ENCODE results near the gene BRD4.

BRD4 gene

DNA sequence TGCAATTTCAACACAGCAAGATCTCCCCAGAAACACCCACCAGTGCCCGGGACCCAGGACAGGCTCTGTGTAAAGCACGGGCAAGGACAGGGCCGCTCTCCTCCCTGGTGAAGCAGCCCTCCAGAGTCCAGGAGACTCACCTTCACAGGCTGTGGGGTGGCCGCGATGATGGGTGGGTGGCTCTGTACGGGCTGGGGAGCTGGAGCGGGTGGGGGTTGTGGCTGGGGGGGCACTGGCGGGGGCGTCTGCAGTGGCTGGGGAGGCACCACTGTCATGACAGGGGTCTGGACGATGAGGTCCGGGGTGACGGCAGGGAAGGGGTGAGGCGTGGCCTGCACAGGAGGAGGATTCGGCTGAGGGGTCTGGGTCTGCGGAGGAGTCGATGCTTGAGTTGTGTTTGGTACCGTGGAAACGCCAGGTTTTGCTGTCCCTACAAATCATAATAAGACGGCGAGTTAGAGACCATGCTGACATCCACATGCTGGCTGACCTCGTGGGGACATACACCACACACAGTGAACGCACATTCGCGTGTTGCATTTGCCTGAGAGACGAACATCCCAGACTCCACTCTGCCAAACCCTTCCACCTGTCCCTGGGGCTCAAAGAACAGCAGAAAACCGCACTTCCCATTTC, 67.0 kb downstream of the BRD4 start:
- DNase-seq, result no peak

DNA sequence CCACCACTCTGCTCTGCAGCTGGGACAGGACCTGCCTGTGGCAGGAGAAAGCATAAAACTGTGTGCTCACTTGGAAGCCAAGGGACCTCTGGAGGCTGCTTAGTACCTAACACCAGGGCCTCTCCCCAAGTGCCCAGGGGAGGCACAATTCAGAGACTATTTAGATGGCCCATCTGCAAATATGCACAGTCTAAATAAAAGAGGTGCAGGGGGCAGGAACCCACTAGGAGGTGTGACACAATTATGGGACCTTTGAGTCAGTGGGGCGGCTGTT, 67.5 kb downstream of the BRD4 start:
- DNase-seq, result no peak

DNA sequence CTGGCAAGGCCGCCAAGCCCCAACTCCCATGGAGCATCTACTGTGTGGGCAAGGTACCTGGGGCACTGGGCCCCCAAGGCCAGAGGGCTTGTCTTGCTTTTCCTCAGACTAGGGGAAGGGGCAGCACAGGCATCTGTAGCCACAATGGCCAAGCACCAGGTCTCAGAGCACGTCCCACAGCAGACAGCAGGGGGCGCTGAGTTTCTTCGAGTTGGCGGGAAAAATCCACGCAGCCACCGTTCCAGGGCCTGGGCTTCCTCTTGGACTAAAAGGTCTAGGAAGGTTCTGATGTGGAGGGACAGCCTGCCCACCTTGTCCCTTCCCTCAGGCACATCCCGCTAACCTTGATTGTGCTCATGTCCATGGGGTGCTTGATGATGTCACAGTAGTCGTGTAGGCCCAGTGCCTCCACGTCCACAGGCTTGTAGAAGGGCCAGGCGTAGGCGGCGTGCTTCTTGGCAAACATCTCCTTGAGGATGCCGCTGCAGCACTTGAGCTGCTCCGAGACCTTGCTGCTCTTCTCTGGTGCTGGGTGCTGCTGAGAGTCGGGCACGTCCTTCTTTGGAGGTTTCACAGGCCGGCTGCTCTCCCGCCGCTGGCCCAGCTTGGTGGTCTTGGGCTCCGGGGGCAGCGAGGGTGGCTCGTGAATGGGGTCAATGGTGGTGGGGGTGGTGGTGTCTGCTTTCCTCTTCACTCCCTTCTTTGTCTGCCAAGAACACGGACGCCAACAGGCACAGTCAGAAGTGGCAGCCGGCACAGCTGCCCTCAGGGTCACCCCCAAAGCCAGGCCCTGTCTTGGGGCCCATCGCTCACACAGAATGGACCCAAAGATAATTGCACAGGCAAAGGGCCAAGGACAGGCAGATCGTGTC, 68.0 kb downstream of the BRD4 start:
- peak; percentile 54 for DNase-seq

DNA sequence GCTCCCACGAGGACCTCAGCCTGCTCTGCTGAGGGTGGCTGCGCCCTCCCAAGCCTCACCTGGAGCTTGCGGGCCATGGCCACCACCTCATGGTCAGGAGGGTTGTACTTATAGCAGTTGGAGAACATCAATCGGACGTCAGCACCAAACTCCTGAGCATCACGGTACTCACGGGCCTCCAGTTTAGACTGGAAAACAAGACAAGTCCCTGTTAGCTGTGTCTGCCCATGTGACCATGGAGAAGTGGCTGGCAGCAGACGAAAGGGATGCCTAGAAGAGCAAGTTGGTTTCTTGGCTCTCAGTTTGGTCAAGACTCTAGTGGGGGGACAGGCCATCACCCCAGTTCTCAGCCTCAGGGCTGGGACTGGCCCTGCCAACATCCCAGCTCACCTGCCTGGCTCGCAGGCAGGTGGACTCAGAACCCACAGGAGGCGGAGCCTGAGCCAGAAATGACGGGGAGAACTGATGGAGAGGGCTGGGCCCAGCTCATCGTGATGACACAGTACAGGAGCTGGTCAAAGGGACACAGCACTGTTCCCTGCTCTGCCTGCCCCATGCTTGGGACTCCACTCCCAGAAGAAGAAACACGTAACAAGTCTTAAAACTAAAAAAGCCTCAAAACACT, 68.9 kb downstream of the BRD4 start:
- DNase-seq, result no peak

DNA sequence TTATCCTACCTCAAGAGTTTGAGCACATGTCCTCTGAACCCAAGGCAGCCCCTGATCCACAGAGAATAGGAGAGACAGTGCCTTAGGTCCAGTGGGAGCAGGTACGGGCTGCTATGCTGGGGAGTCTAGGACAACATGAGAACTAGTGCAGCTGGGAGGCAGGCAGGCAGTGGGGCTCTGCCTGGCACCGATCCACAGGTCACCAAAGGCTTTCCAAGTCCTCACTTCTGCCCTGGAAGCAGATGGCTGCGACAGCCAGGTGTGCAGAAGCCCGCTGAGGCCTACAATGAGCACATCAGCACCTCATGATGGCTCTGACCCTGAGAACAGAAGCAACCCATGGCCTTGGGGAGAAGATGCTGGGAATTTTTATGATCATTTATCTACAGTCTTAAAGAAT, 70.3 kb downstream of the BRD4 start:
- no peak for DNase-seq

DNA sequence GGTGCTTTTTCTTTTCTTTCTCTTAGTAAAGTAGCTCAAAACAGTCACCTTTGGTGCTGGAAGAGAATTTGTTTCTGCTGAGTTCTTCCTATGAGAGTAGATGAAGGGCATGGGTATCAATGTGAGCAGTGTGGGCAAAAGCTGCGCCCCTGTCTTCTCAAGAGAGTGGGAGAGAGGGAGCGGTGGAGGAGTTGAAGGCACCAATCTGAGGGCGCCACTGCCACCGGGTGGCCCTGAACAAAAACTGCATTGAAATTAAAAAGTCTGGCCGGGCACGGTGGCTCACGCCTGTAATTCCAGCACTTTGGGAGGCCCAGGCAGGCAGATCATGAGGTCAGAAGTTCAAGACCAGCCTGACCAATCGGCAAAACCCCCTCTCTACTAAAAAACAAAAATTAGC, 71.4 kb downstream of the BRD4 start:
- DNase-seq, result no peak

DNA sequence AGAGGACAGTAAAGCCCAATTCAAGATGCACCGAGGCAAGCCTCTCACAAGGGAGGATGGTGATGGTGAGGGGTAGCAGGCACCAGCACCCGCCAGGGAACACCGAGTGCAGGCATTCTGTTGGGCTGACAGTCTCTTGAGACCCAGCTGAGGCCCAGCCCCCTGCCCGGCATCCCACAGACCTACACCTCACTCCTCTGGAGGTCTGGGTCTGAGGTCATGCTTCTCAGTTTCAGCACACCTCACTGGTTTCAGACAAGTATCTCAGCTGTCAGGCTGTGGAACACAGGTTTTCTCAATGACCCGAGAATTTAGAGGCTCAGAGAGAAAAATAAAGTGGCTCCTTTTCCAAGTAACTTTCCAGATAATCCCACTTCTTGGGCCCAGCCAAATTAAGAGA, 72.4 kb downstream of the BRD4 start:
- no peak for DNase-seq

DNA sequence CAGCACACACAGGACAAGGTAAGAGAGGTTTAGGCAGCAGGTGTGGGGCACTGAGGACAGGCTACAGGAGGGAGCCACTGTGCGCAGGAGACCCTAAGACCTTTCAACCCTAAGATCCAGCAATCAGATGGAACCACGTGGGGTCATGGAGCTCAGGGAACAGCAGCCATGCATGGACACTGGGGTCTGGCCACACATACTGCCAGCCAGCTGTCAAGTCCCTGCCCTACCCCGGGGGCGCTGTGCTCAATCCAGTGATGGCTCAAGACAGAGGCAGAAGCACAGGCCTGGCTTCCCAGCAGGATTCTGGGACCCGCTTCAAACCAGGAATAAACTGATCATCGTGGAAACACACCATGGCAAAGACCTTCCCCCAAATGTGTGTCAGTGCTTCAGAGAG, 74.6 kb downstream of the BRD4 start:
- no peak for DNase-seq

DNA sequence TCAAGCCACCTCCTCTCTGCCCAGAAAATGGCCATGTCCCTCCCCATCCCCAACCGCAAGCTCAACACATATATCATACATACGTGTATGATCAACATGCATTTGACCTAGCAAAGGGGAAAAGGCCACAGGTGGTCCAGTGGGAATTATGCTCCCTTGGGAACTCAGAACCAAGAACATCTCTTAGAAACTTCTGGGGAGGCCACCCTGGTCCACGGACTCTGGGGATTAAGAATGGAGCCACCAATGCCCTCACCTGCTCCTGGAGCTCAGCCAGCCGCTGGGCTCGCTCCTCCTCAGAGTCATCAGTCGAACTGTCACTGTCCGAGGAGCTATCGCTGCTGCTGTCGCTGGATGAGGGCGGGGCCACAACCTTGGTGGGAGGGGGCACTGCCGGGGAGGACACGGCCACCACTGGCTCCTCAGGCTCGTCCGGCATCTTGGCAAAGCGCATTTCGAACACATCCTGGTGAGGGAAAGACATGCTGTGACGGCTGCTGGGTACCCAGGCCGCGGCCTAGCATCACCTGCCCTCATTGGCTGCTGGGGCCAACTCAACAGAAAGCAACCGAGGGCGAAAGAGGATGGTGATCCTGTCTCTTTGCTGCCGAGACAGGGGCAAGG, 75.5 kb downstream of the BRD4 start:
- no peak for DNase-seq

DNA sequence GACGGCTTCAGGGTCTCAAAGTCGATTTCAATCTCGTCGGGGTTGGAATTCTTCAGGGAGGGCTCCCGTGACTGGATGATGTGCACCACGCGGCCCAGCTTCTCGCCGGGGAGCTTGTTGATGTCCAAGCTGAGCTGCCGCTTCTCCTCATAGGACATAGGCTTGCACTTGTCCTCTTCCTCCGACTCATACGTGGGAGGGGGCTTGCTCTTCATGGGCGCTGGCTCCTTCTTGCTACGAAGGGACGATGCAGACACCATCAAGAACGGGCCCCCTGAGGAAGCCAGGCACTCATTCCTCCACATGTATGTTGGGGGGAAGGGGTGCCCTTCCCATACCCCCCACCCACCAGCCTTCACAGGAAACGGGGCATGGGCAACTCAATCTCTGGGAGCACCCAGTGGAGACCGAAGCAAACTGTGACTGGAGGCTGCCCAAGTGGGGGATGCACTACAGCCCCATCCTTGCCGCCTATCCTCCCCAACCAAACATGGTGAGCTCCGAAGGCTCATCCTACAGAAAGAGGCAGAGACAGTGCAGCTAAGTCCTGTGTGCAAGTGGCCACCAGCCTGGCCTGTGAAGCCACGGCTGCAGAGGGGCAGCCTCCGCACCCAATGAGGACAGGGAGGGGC, 76.9 kb downstream of the BRD4 start:
- no peak for DNase-seq

DNA sequence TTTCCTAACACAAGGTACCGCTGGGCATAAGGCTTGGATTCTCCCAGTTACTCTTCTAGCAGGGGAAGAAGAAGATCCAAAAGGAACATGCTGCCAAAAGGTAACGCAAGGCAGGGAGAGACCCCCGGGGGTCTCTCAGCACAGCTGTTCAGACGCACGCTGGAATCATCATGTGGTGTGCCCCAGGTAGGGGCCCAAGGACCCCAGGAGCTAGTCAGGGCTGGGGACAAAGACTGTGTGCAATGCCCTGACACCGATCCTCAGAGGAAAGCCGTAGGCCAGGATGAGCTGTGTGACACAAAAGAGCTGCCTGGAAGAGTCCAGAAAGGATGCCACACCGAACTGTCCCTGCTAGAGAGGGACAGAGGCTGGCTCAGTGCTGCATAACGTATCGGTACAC, 77.8 kb downstream of the BRD4 start:
- no peak for DNase-seq

DNA sequence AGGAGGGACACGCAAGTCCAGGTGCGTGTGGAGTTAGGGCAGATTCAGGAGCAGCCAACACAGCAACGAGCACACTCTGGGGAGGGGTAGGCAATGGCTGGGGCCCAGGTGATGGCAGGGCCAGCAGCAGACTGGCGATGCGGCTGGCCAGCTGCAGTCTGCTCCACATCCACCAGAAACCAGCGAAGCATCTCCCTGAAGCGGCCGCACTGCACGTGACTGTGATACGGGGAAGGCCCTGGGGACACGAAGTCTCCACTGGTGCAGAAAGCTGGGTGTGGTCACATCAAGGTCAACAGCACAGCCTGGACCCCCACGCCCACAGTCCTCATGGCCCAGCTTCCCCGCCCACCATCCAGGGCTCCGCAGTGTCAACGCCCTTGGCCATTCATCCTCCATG, 78.8 kb downstream of the BRD4 start:
- no peak for DNase-seq

DNA sequence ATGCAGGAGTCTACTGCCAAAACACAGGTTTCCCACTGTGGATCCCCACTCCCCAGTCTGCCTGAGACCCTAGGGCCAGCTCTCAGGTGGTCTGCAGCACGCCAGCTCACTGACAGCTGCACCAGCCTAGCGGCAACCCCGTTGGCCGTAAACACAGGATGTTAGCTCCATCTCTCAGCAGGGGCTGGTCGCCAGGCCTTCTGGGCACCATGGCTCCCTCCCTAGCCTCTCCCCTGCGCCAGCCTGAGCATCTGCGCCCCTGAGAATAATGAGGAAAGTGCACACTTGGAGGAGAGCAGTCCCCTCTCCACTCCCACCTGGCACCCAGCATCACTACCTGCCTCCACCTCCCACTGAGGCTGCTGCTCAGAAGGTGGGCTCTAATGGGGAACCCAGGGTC, 79.3 kb downstream of the BRD4 start:
- no peak for DNase-seq

DNA sequence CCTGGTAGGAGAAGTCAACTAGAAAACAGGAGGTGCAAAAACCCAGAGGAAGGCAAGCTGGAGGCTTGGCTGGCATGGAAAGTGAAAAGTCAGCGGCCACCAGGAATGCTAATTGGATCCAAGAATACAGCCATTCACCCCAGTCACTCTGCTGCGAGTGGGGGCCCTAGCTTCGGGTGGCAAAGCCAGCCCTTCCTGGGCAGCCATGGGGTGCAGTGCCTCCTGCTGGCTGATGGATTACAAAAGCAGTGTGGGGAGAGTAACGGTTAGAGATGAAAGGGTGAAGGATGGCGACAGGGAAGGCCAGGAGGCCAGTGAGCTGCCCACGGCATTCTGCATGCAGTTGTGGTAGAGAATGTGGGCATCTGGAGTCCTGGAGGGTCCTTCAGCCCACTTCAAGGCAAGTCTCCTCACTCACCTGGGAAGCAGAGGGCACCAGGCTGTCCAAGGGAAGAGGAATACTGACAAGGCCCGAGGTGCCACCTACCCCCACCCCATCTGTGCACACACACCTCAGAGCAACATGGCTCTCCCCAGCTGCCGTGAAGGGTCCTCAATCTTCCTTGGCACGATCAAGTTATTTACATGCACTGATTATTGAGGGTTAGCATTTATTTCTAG, 79.8 kb downstream of the BRD4 start:
- no peak for DNase-seq

DNA sequence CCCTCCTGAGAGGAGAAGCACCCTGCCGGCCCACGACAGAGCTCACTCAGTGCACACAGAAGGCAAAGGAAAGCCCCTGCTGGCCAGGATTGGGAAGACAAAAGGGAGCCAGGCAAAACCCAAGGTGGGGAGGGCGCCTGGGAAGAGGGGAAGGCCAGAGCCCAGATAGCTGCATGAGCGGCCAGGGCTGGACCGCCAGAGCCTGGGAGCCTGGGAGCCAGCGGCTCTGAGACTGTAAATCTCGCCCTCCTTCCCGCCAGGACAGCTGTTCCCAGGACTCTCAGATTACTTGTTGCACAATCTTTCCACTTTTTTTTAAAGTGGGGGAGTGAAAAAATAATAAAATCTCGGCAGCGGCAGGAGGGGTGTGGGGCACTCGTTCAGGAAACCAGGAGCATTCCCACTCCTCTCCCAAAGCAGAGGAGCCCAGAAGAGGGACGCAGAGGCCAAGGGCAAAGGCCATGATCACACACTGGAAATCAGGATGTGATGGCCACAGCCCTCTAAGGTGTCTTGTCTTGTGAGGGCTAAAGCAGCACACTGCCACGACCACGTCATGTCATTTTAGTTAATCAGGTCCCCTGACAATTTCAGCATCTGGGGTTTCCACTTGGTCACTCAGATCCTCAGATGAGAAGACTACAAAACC, 80.5 kb downstream of the BRD4 start:
- peak; percentile 77 for DNase-seq

DNA sequence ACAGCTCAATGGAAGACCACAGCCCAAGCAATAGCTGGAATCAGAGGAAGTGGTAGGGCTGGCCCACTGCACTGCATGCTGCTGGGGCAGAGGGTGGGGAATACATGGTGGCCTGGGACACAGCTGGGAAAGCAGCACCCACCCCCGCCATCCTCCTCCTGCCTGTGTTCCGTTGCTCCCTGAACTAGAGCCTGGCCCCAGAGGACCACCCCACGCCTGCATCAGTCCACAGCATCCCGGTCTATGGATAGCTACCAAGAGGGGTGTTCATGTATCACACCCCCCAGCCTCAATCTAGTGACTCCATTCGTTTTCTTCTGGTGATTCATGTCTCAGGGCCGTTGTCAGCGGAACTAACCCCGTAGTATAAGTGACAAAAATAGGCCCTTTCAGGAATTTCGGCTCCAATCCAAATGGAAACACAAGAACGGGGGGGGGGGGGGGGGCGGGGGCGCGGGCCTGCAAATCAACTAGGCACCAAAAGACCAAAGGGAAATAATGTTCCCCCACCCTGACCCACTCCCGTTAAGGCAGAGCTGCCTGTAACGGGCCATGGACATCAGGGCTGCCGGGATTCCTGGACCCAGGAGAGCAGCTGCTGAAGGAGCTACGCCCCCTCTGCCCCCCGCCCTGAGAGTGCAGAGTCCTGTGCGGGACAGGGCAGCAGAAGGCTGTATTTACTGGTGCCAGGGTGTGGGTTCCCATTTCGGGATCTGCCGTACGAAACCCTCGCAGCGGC, 81.2 kb downstream of the BRD4 start:
- DNase-seq, result peak; percentile 50

DNA sequence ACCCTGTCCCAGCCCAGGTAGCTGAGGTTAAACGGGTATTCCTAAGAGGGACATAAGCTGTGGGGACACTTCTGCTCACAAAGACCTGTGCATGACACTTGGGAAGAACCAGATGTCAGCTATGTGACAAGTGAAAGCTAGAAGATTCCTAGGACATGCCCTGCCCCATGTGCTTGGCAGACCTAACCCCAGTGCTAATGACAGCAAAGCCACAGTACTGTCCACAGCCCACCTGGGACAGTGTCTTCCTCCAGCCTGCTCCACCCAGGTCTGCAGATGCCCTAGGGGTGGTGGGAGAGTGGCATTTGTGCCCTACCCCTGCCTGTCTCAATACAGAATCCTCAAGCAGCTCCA, 81.7 kb downstream of the BRD4 start:
- DNase-seq, result no peak

DNA sequence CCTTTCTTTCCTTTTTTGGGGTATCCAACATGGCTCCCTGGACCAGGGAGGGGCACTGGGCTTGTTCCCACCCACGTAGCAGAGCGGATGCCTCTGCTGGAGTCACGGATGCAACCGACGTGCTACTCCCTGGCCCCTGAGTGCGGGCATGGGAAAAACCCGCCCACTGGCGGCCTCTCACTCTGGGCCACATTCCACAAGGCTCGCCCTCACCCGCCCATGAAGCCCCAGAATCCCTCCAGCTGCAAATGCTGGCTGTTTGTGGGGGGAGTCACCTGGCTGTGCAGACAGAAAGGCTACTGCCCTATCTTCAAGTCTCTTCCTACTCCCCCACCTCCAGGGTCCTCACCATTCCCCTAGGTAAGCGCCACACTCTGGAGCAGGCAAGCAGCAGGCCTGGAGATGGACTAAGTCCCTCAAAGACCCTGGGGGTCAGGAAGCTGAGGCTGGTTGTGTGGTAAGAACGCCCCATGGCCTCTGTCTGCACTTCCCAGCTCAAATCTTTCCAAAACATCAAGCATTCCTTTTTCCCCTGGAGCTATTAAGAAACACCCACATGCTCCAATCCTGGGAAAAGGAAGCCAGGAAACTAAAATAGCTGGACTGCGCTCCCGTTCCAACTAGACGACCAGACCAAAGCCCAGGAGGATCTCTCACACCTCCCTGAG, 82.2 kb downstream of the BRD4 start:
- DNase-seq, result peak; percentile 67

DNA sequence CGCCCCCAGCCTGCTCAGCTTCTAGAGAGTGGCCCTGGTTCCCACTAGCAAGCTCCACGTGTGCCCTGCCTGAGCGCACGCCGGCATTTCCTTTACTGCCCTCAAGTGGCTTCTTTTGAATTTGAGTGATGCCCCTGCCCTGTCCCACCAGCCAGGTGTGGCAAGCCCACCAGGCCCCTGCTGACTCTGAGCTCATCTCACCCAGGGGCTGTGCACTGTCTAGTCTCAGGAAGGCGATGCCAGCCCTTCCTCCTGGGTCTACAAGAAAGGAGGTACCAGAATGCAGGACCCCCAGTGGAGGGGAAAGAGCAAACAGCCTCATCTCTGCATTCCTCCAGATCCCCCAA, 82.8 kb downstream of the BRD4 start:
- DNase-seq, result no peak

DNA sequence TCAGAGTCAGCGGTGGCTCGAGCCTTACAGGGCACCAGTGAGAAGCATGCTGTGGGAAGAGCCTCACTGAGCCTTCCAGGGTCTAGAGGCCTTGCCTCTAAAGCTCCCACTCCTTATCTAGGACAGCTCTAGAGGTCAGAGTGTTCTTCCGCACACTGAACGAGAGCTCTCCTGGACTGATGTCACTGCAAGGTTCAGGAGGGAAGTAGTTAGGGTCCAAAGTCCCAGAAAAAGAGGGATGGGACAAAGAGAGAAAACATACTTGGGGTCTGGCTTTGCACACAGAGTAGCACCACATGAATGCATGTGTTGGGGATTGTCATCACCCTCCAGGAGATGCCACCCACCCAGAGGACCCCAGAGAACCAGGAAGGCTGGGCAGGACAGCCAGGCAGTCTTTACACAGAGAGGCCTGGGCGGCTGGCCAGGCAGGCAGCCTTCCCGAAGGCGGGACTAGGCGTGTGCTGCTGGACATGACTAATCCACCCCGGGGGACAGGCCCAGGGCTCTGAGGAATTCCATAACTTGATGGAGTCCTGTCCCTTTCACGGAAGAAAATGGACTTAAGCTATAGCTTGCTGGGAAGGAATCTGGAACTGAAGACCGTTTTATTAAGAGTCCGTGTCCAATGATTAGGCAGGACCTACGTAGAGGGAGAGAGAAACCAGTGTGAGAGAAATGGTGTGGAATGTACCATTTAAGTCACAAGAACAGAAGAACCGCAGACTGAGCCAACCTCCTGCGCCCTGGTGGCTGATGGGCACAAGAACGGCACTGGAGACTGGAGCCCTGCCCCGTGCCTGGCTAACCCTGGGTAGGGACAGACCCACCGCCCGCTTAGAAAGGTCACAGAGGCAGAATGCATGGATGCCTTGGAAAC, 83.5 kb downstream of the BRD4 start:
- DNase-seq, result no peak

Measured in right kidney (tissue), 1 donor.